ENCODE measurements around the gene IREB2. TPM values are rescaled to one million over a fixed set of nuclear protein-coding genes. Genes with fewer than 3 reads are reported as not detected.
A peak's percentile ranks its signal among the peaks of the same experiment; 100 is the strongest.
"Not testable (repeated sequence)": the region's sequence is repeated elsewhere in the genome, so short reads cannot be mapped to it uniquely, and the experiment has no call there.

Gene IREB2
- total RNA-seq, 1 donor from 2014 or later = 97.6 TPM

GRCh38 chr15:78508272-78508671, 70.3 kb downstream of the IREB2 start:
- no peaks in the 10 kb centered on the region for H3K9me3 Mint-ChIP-seq
- H3K36me3 Mint-ChIP-seq (ENCODE audit: low read depth) = no peaks in the 10 kb centered on the region
- peaks cover 48% of the 10 kb centered on the region for H3K27me3 Mint-ChIP-seq (ENCODE audit: low read depth)
- no peak for DNase-seq (ENCODE audit: low read depth, low spot score)
- peak overlapping the region; percentile 87 for H3K4me3 Mint-ChIP-seq
- peaks cover 16% of the 10 kb centered on the region for H3K4me1 Mint-ChIP-seq
- no peak overlapping the region for H3K27ac Mint-ChIP-seq (ENCODE audit: unreplicated experiment)
- TF ChIP-seq CTCF (conservative IDR thresholded peaks at IDR 0.05) = no peak

DNA sequence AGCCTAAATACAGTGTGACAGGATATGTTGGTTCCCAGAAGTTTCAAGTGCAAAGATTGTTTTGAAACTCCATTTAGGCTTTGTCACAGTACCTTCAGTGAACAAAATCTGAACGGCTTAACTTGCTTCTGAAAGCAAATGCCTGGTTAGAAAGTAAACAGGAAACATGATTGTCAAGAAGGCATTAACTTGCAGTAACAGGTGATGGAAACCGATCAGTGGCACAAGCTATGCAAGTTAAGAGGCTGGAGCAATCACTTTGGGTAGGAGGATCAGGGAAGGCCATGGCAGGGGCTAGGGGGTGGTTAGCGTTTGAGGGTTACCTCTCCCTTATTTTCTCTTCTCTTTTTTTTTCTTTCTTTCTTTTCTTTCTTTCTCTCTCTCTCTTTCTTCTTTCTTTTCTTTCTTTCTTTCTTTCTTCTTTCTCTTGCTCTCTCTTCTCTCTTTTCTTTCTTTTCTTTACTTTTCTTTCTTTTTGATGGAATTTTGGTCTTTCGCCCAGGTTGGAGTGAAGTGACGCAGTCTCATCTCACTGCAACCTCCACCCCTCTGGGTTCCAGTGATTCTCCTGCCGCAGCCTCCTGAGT, 71.8 kb downstream of the IREB2 start:
- Mint-ChIP-seq H3K27ac (ENCODE audit: unreplicated experiment) (no peak overlapping the region), H3K27me3 (ENCODE audit: low read depth) (peaks cover 48% of the 10 kb centered on the region), H3K9me3 (no peaks in the 10 kb centered on the region), H3K36me3 (ENCODE audit: low read depth) (no peaks in the 10 kb centered on the region), H3K4me3 (no peak overlapping the region), H3K4me1 (peaks cover 16% of the 10 kb centered on the region)
- TF ChIP-seq CTCF (conservative IDR thresholded peaks at IDR 0.05) = no peak
- DNase-seq (ENCODE audit: low read depth, low spot score) = no peak

DNA sequence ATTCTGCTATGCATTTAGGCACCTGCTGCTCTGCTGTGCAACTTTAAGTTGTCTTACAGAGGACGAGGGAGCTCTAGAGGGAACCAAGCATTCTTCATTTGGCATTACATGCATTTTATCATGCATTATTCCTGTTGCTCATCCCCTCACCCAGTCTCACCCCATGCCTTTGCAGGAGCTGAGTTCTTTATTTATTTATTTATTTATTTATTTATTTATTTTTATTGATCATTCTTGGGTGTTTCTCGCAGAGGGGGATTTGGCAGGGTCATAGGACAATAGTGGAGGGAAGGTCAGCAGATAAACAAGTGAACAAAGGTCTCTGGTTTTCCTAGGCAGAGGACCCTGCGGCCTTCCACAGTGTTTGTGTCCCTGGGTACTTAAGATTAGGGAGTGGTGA, 82.0 kb downstream of the IREB2 start:
- not testable (repeated sequence) for H3K9me3 Mint-ChIP-seq; H3K4me3 Mint-ChIP-seq; H3K27ac Mint-ChIP-seq (ENCODE audit: unreplicated experiment); H3K4me1 Mint-ChIP-seq; H3K27me3 Mint-ChIP-seq (ENCODE audit: low read depth); H3K36me3 Mint-ChIP-seq (ENCODE audit: low read depth); DNase-seq (ENCODE audit: low read depth, low spot score)

- Mint-ChIP-seq H3K4me1 (no peaks in the 10 kb centered on the region), H3K27ac (ENCODE audit: unreplicated experiment) (no peak overlapping the region), H3K9me3 (no peaks in the 10 kb centered on the region), H3K36me3 (ENCODE audit: low read depth) (peaks cover 3% of the 10 kb centered on the region), H3K4me3 (no peak overlapping the region), H3K27me3 (ENCODE audit: low read depth) (no peaks in the 10 kb centered on the region)
- DNase-seq (ENCODE audit: low read depth, low spot score) = no peak
- no peak for TF ChIP-seq CTCF (conservative IDR thresholded peaks at IDR 0.05)
Measured at GRCh38 chr15:78524230-78524629, 86.2 kb downstream of the IREB2 start.

DNA sequence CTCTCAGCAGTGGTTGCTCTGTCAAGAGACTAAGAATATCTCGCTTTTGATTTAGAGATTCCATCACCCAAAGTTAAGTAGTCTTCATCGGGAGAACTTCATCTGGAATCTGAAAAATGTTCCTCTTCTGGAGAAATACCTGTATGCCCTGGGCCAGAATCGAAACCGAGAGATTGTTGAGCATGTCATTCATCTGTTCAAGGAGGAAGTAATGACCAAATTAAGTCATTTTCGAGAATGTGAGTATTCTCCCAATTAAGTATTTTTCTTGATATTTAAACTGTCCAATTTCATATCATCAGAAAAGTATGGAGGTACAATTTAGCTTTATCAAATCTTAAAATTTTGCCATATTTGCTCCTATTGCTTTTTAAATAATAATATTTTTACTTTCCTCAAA, 89.3 kb downstream of the IREB2 start:
- Mint-ChIP-seq H3K27ac (ENCODE audit: unreplicated experiment) (no peak overlapping the region), H3K9me3 (no peaks in the 10 kb centered on the region), H3K4me3 (no peak overlapping the region), H3K27me3 (ENCODE audit: low read depth) (no peaks in the 10 kb centered on the region), H3K36me3 (ENCODE audit: low read depth) (peaks cover 3% of the 10 kb centered on the region), H3K4me1 (no peaks in the 10 kb centered on the region)
- DNase-seq (ENCODE audit: low read depth, low spot score) = no peak
- no peak for TF ChIP-seq CTCF (conservative IDR thresholded peaks at IDR 0.05)

DNA sequence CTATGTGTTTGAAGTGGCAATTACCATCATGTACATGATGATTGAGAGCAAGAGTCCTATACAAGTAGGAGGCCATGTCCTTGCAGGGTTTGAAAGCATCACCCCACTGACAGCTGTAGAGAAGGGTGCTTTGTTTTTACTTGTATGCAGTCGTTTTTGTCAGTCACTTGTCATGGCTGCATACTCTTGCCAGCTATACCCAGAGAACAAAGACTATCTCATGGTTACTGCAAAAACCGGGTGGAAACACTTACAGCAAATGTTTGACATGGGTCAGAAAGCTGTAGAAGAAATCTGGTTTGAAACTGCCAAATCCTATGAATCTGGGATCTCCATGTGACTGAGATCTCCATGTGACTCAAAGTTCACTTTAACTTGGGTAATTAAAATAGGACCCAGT, 95.3 kb downstream of the IREB2 start:
- Mint-ChIP-seq H3K36me3 (ENCODE audit: low read depth) (no peaks in the 10 kb centered on the region), H3K27ac (ENCODE audit: unreplicated experiment) (no peak overlapping the region), H3K4me1 (peaks cover 9% of the 10 kb centered on the region), H3K9me3 (no peaks in the 10 kb centered on the region), H3K27me3 (ENCODE audit: low read depth) (no peaks in the 10 kb centered on the region), H3K4me3 (no peak overlapping the region)
- TF ChIP-seq CTCF (conservative IDR thresholded peaks at IDR 0.05) = no peak
- no peak for DNase-seq (ENCODE audit: low read depth, low spot score)
